Karpas-422 (cell line): ENCODE data around the gene OSBPL2. TPM values are rescaled to one million over a fixed set of nuclear protein-coding genes. Genes with fewer than 3 reads are reported as not detected.

Experiments used
- DNase-seq: peaks from one replicate; pipeline ENCODE4 v3.0.0-alpha.2; 2015
- H2AFZ ChIP-seq: fragments of 200-600 bp; sonication (generic); 2 replicates; pipeline ENCODE4 v1.6.1; 2014; ENCODE audit warnings: antibody characterized with exemption, low read length, mixed read lengths
- H3K27ac ChIP-seq: fragments of 200-600 bp; sonication (generic); 2 replicates; pipeline ENCODE4 v1.5.1; 2014; ENCODE audit warnings: mild to moderate bottlenecking, low read length, moderate library complexity
- H3K27me3 ChIP-seq: fragments of 200-600 bp; sonication (generic); 2 replicates; pipeline ENCODE4 v1.6.1; 2014; ENCODE audit warnings: low read length, mixed read lengths
- H3K36me3 ChIP-seq: fragments of 200-600 bp; sonication (generic); 2 replicates; pipeline ENCODE4 v1.6.1; 2014; ENCODE audit warnings: low read length, mixed read lengths; ENCODE audit not compliant: insufficient read depth
- H3K4me1 ChIP-seq: fragments of 200-600 bp; sonication (generic); 2 replicates; pipeline ENCODE4 v1.6.1; 2014; ENCODE audit warnings: mild to moderate bottlenecking, low read length, mixed read lengths
- H3K4me2 ChIP-seq: fragments of 200-600 bp; sonication (generic); 2 replicates; pipeline ENCODE4 v1.6.1; 2014; ENCODE audit warnings: low read length, low read depth, mild to moderate bottlenecking; ENCODE audit not compliant: poor library complexity, severe bottlenecking
- H3K4me3 ChIP-seq: fragments of 200-600 bp; sonication (generic); 2 replicates; pipeline ENCODE4 v1.5.1; 2014; ENCODE audit warnings: mild to moderate bottlenecking, antibody characterized with exemption, low read length, mixed read lengths
- H3K79me2 ChIP-seq: fragments of 200-600 bp; sonication (generic); 2 replicates; pipeline ENCODE4 v1.6.1; 2014; ENCODE audit warnings: mild to moderate bottlenecking, low read length, mixed read lengths
- H3K9ac ChIP-seq: fragments of 200-600 bp; sonication (generic); 2 replicates; pipeline ENCODE4 v1.6.0; 2014; ENCODE audit warnings: low read length
- H3K9me2 ChIP-seq: fragments of 200-600 bp; sonication (generic), shearing (Covaris generic); replicated peaks from 2 replicates; pipeline ENCODE4 v1.6.0; 2014; ENCODE audit warnings: mild to moderate bottlenecking, low read length, moderate library complexity; ENCODE audit not compliant: insufficient read depth
- H3K9me3 ChIP-seq: fragments of 300-700, 200-600 bp; sonication (generic); 2 replicates; pipeline ENCODE4 v1.6.1; 2014; ENCODE audit warnings: low read length, mixed read lengths
- H4K20me1 ChIP-seq: fragments of 200-600 bp; sonication (generic); 2 replicates; pipeline ENCODE4 v1.6.1; 2014; ENCODE audit warnings: mild to moderate bottlenecking, antibody characterized with exemption, low read length, low read depth; ENCODE audit not compliant: insufficient read depth
- total RNA-seq: library from RNA; depleted of rRNA; stranded (reverse); fragments of >200 nt; shearing (Covaris generic); gene quantifications from 2 replicates; pipeline ENCODE4 v1.2.3, GENCODE V29; 2014; ENCODE audit warnings: low replicate concordance

Gene OSBPL2
- total RNA-seq, 1 experiment from 2014 or later: 22.6 TPM

GRCh38 chr20:62321521-62321948 lies 83.2 kb downstream of the OSBPL2 start:
- Histone ChIP-seq H3K9ac (no peak overlapping the region), H3K9me3 (peaks cover 2% of the 10 kb centered on the region; the same call in 1 of the 2 replicates), H3K79me2 (no peaks in the 10 kb centered on the region), H2AFZ (no peak overlapping the region), H4K20me1 (no peaks in the 10 kb centered on the region), H3K4me2 (no peak overlapping the region), H3K27me3 (no peaks in the 10 kb centered on the region), H3K36me3 (no peaks in the 10 kb centered on the region), H3K4me3 (no peak overlapping the region), H3K27ac (no peak overlapping the region), H3K9me2 (no peaks in the 10 kb centered on the region), H3K4me1 (peaks cover 5% of the 10 kb centered on the region)
- DNase-seq: peak; percentile 89

- DNase-seq: no peak
- H3K9ac ChIP-seq: no peak overlapping the region
- no peak overlapping the region for H3K4me2 ChIP-seq
- no peaks in the 10 kb centered on the region for H3K79me2 ChIP-seq
- peaks cover 6% of the 10 kb centered on the region for H3K4me1 ChIP-seq
- H3K27ac ChIP-seq: no peak overlapping the region
- H3K9me2 ChIP-seq: no peaks in the 10 kb centered on the region
- H2AFZ ChIP-seq: no peak overlapping the region
- no peaks in the 10 kb centered on the region for H3K27me3 ChIP-seq
- H3K9me3 ChIP-seq: peaks cover 2% of the 10 kb centered on the region; the same call in 1 of the 2 replicates
- no peaks in the 10 kb centered on the region for H4K20me1 ChIP-seq
- H3K4me3 ChIP-seq: no peak overlapping the region
- no peaks in the 10 kb centered on the region for H3K36me3 ChIP-seq
These were observed 83.7 kb downstream of the OSBPL2 start for GRCh38 chr20:62321975-62322374.

- H4K20me1 ChIP-seq: no peaks in the 10 kb centered on the region
- H3K79me2 ChIP-seq: no peaks in the 10 kb centered on the region
- no peaks in the 10 kb centered on the region for H3K36me3 ChIP-seq
- no peak overlapping the region for H3K4me2 ChIP-seq
- H3K9me2 ChIP-seq: no peaks in the 10 kb centered on the region
- no peak overlapping the region for H3K4me3 ChIP-seq
- H2AFZ ChIP-seq: no peak overlapping the region
- H3K9me3 ChIP-seq: no peaks in the 10 kb centered on the region; the same call in 1 of the 2 replicates
- DNase-seq: no peak
- H3K27me3 ChIP-seq: no peaks in the 10 kb centered on the region
- peaks cover 6% of the 10 kb centered on the region for H3K4me1 ChIP-seq
- no peak overlapping the region for H3K27ac ChIP-seq
- no peak overlapping the region for H3K9ac ChIP-seq
These were observed 84.2 kb downstream of the OSBPL2 start for GRCh38 chr20:62322492-62323041.

- no peak overlapping the region for H3K27ac ChIP-seq
- H3K4me2 ChIP-seq: no peak overlapping the region
- DNase-seq: no peak
- no peak overlapping the region for H2AFZ ChIP-seq
- peaks cover 6% of the 10 kb centered on the region for H3K4me1 ChIP-seq
- no peaks in the 10 kb centered on the region for H3K9me3 ChIP-seq
- H3K27me3 ChIP-seq: no peaks in the 10 kb centered on the region
- H3K9ac ChIP-seq: no peak overlapping the region
- H3K36me3 ChIP-seq: no peaks in the 10 kb centered on the region
- H3K4me3 ChIP-seq: no peak overlapping the region
- no peaks in the 10 kb centered on the region for H3K9me2 ChIP-seq
- H3K79me2 ChIP-seq: no peaks in the 10 kb centered on the region
- H4K20me1 ChIP-seq: no peaks in the 10 kb centered on the region
These were observed 85.0 kb downstream of the OSBPL2 start for GRCh38 chr20:62323146-62323979.

- peaks cover 6% of the 10 kb centered on the region for H3K4me1 ChIP-seq
- no peaks in the 10 kb centered on the region for H4K20me1 ChIP-seq
- no peaks in the 10 kb centered on the region for H3K9me3 ChIP-seq
- H3K27me3 ChIP-seq: no peaks in the 10 kb centered on the region
- no peaks in the 10 kb centered on the region for H3K36me3 ChIP-seq
- H3K9me2 ChIP-seq: no peaks in the 10 kb centered on the region
- H3K27ac ChIP-seq: no peak overlapping the region
- no peaks in the 10 kb centered on the region for H3K79me2 ChIP-seq
- no peak overlapping the region for H2AFZ ChIP-seq
- H3K9ac ChIP-seq: no peak overlapping the region
- H3K4me2 ChIP-seq: no peak overlapping the region
- no peak overlapping the region for H3K4me3 ChIP-seq
- no peak for DNase-seq
These were observed 85.9 kb downstream of the OSBPL2 start for GRCh38 chr20:62323980-62324906.

GRCh38 chr20:62325172-62325905 lies 87.0 kb downstream of the OSBPL2 start:
- Histone ChIP-seq H3K79me2 (no peaks in the 10 kb centered on the region), H3K36me3 (no peaks in the 10 kb centered on the region), H3K27ac (no peak overlapping the region), H3K9me2 (no peaks in the 10 kb centered on the region), H3K4me1 (peaks cover 6% of the 10 kb centered on the region), H3K4me2 (no peak overlapping the region), H3K4me3 (no peak overlapping the region), H4K20me1 (no peaks in the 10 kb centered on the region), H3K9ac (no peak overlapping the region), H3K27me3 (no peaks in the 10 kb centered on the region), H3K9me3 (no peaks in the 10 kb centered on the region), H2AFZ (no peak overlapping the region)
- no peak for DNase-seq

GRCh38 chr20:62326559-62326958 lies 88.2 kb downstream of the OSBPL2 start:
- H3K4me3 ChIP-seq: no peak overlapping the region
- no peaks in the 10 kb centered on the region for H3K36me3 ChIP-seq
- no peak overlapping the region for H3K9ac ChIP-seq
- no peaks in the 10 kb centered on the region for H3K9me2 ChIP-seq
- no peaks in the 10 kb centered on the region for H3K79me2 ChIP-seq
- H3K27me3 ChIP-seq: no peaks in the 10 kb centered on the region
- H3K4me2 ChIP-seq: no peak overlapping the region
- H4K20me1 ChIP-seq: no peaks in the 10 kb centered on the region
- no peak overlapping the region for H2AFZ ChIP-seq
- H3K27ac ChIP-seq: no peak overlapping the region
- H3K4me1 ChIP-seq: peaks cover 6% of the 10 kb centered on the region
- no peaks in the 10 kb centered on the region for H3K9me3 ChIP-seq
- DNase-seq: no peak
